H1 (cell line): ENCODE measurements around the gene TEN1. TPM values are rescaled to one million over a fixed set of nuclear protein-coding genes. Genes with fewer than 3 reads are reported as not detected.

Source experiments
- CTCF ChIA-PET: fragments of 300-600 bp; sonication (Branson Sonifier 250); formaldehyde crosslinking; loops from one replicate; lab custom pipeline; 2021; ENCODE audit not compliant: partially characterized antibody; lab: Charles Lee
- POLR2A ChIA-PET: fragments of 300-600 bp; sonication (Branson Sonifier 250); formaldehyde crosslinking; loops from one replicate; lab custom pipeline; 2021; ENCODE audit warnings: inconsistent platforms; ENCODE audit not compliant: partially characterized antibody; lab: Charles Lee
- DNase-seq, 2 experiments: peaks; one replicate each; pipeline versions ENCODE4 v3.0.0 to v3.0.0-alpha.2; 2010 to 2022; ENCODE audit warnings: low spot score in 2 of 2, low read depth in 1 of 2, mixed read lengths in 1 of 2
- FAIRE-seq: peaks from 2 replicates; lab custom pipeline; 2011; peaks lifted over from hg19 to GRCh38; lab: Jason Lieb, UNC
- H2AFZ ChIP-seq: 2 replicates; pipeline ENCODE4 v1.8.1; 2012; ENCODE audit warnings: low read length, inconsistent platforms
- H2AK5ac ChIP-seq: 2 replicates; pipeline ENCODE4 v1.6.1; 2013; ENCODE audit warnings: low read depth, low read length
- H2BK120ac ChIP-seq: replicated peaks from 2 replicates; pipeline ENCODE3; 2013; ENCODE audit warnings: low read depth, low read length, inconsistent platforms
- H2BK12ac ChIP-seq: 2 replicates; pipeline ENCODE4 v1.6.1; 2013; ENCODE audit warnings: low read depth, low read length
- H2BK15ac ChIP-seq: 2 replicates; pipeline ENCODE4 v1.6.1; 2013; ENCODE audit warnings: low read length
- H2BK20ac ChIP-seq: 2 replicates; pipeline ENCODE4 v1.6.1; 2013; ENCODE audit warnings: low read length
- H2BK5ac ChIP-seq: 2 replicates; pipeline ENCODE4 v1.6.1; 2013; ENCODE audit warnings: low read depth, low read length
- H3K14ac ChIP-seq: 2 replicates; pipeline ENCODE4 v1.6.1; 2013; ENCODE audit warnings: inconsistent platforms; ENCODE audit not compliant: insufficient read length
- H3K18ac ChIP-seq: 2 replicates; pipeline ENCODE4 v1.6.1; 2013; ENCODE audit warnings: low read length; ENCODE audit errors: extremely low read depth
- H3K23ac ChIP-seq: 2 replicates; pipeline ENCODE4 v1.6.1; 2013; ENCODE audit warnings: inconsistent platforms; ENCODE audit not compliant: insufficient read length
- H3K23me2 ChIP-seq: 2 replicates; pipeline ENCODE4 v1.6.1; 2013; ENCODE audit warnings: low read depth, low read length
- H3K27ac ChIP-seq: 2 replicates; pipeline ENCODE4 v1.6.1; 2011; ENCODE audit warnings: low read depth, low read length, inconsistent platforms
- H3K27me3 ChIP-seq, 4 experiments: replicated peaks in 1 of 4; 1 replicate in 1 of 4; 2 replicates in 3 of 4; pipeline versions ENCODE4 v1.6.1 to v1.8.1; 2011 to 2013; ENCODE audit warnings: low read length in 3 of 4, mild to moderate bottlenecking in 3 of 4, inconsistent platforms in 2 of 4, mixed read lengths in 2 of 4, moderate library complexity in 1 of 4; ENCODE audit not compliant: control insufficient read depth in 3 of 4, insufficient read depth in 3 of 4; ENCODE audit errors: extremely low read depth in 1 of 4
- H3K36me3 ChIP-seq, 4 experiments: 2 replicates each; pipeline versions ENCODE4 v1.6.1 to v1.8.1; 2011 to 2013; ENCODE audit warnings: mild to moderate bottlenecking in 4 of 4, low read length in 3 of 4, moderate library complexity in 2 of 4, control low read depth in 1 of 4, inconsistent platforms in 1 of 4; ENCODE audit not compliant: insufficient read depth in 4 of 4, control insufficient read depth in 2 of 4
- H3K4ac ChIP-seq: replicated peaks from 2 replicates; pipeline ENCODE3; 2013; ENCODE audit warnings: low read length, low read depth, mixed read lengths, inconsistent platforms; ENCODE audit not compliant: insufficient read length
- H3K4me1 ChIP-seq, 4 experiments: replicated peaks in 1 of 4; 1 replicate in 1 of 4; 2 replicates in 3 of 4; pipeline versions ENCODE4 v1.6.1 to v1.8.1; 2011 to 2013; ENCODE audit warnings: low read length in 3 of 4, inconsistent platforms in 2 of 4, mixed read lengths in 1 of 4; ENCODE audit not compliant: insufficient read depth in 4 of 4, control insufficient read depth in 3 of 4
- H3K4me2 ChIP-seq, 2 experiments: 2 replicates each; pipeline versions ENCODE4 v1.6.1 to v1.8.1; 2011 to 2013; ENCODE audit warnings: low read depth in 2 of 2, low read length in 2 of 2, control low read depth in 1 of 2, inconsistent platforms in 1 of 2, mild to moderate bottlenecking in 1 of 2; ENCODE audit not compliant: insufficient read depth in 1 of 2
- H3K4me3 ChIP-seq, 4 experiments: fragments of 200-600, 300-600 bp in 1 of 4; sonication (generic), shearing (Covaris generic), sonication (Bioruptor Twin) in 1 of 4; 2 replicates each; pipeline versions ENCODE4 v1.5.1 to v1.8.1; 2011 to 2016; ENCODE audit warnings: low read length in 4 of 4, low read depth in 3 of 4, control low read depth in 2 of 4, inconsistent platforms in 2 of 4, mild to moderate bottlenecking in 2 of 4, mixed read lengths in 1 of 4, moderate library complexity in 1 of 4; ENCODE audit not compliant: insufficient read depth in 2 of 4; ENCODE audit errors: extremely low read depth in 1 of 4
- H3K56ac ChIP-seq: replicated peaks from 2 replicates; pipeline ENCODE3; 2013; ENCODE audit warnings: low read depth, mild to moderate bottlenecking, mixed read lengths, low read length, inconsistent platforms; ENCODE audit not compliant: insufficient read length
- H3K79me1 ChIP-seq: 2 replicates; pipeline ENCODE4 v1.6.1; 2013; ENCODE audit warnings: low read depth, low read length, control low read depth
- H3K79me2 ChIP-seq, 2 experiments: 2 replicates each; pipeline versions ENCODE4 v1.6.1 to v1.8.1; 2012 to 2013; ENCODE audit warnings: low read length in 2 of 2, mild to moderate bottlenecking in 2 of 2, inconsistent platforms in 1 of 2; ENCODE audit not compliant: insufficient read depth in 2 of 2, control insufficient read depth in 1 of 2
- H3K9ac ChIP-seq, 4 experiments: replicated peaks in 1 of 4; 1 replicate in 1 of 4; 2 replicates in 3 of 4; pipeline versions ENCODE4 v1.6.1 to v1.8.1; 2011 to 2013; ENCODE audit warnings: low read depth in 3 of 4, low read length in 3 of 4, control low read depth in 2 of 4, mild to moderate bottlenecking in 2 of 4, moderate library complexity in 2 of 4, inconsistent platforms in 1 of 4; ENCODE audit errors: extremely low read depth in 1 of 4
- H3K9me3 ChIP-seq, 2 experiments: 2 replicates each; pipeline versions ENCODE4 v1.6.1 to v1.8.1; 2012 to 2013; ENCODE audit warnings: mild to moderate bottlenecking in 2 of 2, moderate library complexity in 2 of 2, control low read depth in 1 of 2, inconsistent platforms in 1 of 2, low read depth in 1 of 2, low read length in 1 of 2, mixed read lengths in 1 of 2; ENCODE audit not compliant: insufficient read depth in 2 of 2
- H4K20me1 ChIP-seq, 2 experiments: replicated peaks in 1 of 2; 2 replicates each; pipeline versions ENCODE3 to v1.8.1; 2011 to 2013; ENCODE audit warnings: inconsistent platforms in 2 of 2, low read length in 2 of 2, mild to moderate bottlenecking in 1 of 2; ENCODE audit not compliant: insufficient read depth in 2 of 2, control insufficient read depth in 1 of 2
- H4K5ac ChIP-seq: 2 replicates; pipeline ENCODE4 v1.6.1; 2013; ENCODE audit warnings: low read length, low read depth, mixed read lengths, inconsistent platforms; ENCODE audit not compliant: insufficient read length
- H4K8ac ChIP-seq: 2 replicates; pipeline ENCODE4 v1.8.0; 2013; ENCODE audit warnings: mild to moderate bottlenecking, moderate library complexity, low read length, inconsistent platforms; ENCODE audit not compliant: insufficient read depth; ENCODE audit errors: extremely low read depth
- H4K91ac ChIP-seq: replicated peaks from 2 replicates; pipeline ENCODE3; 2013; ENCODE audit warnings: low read length, mixed read lengths, inconsistent platforms; ENCODE audit not compliant: insufficient read length
- RBBP5 ChIP-seq: IDR thresholded peaks from 2 replicates; pipeline ENCODE4 v1.7.1; 2012; ENCODE audit warnings: low read depth, mild to moderate bottlenecking, inconsistent platforms, low read length, moderate library complexity, borderline replicate concordance
- WGBS, 2 experiments: shearing (Covaris generic) in 1 of 2; methylation state at CpG; one replicate each; pipeline versions ENCODE4 v1.1.6 to v1.1.7; 2013 to 2015; ENCODE audit warnings: low lambda C conversion rate in 2 of 2, mixed read lengths in 2 of 2, inconsistent platforms in 1 of 2, low coverage in 1 of 2, missing lambda C conversion rate in 1 of 2; ENCODE audit not compliant: insufficient replicate concordance in 2 of 2, insufficient coverage in 1 of 2, insufficient read length in 1 of 2; ENCODE audit errors: extremely low coverage in 1 of 2, missing lambda C conversion rate in 1 of 2; 5-methylcytosine and 5-hydroxymethylcytosine counted together
- polyA plus RNA-seq, 7 experiments: library from polyadenylated mRNA; depleted of rRNA in 3 of 7; stranded (reverse) in 5 of 7; unstranded in 2 of 7; fragments of >200 nt in 5 of 7; fragments of 200-250 nt in 2 of 7; gene quantifications; 1 replicate in 5 of 7; 2 replicates in 1 of 7; 4 replicates in 1 of 7; pipeline versions ENCODE4 v1.2.1 to v1.2.3, GENCODE V29; 2011 to 2013; ENCODE audit warnings: missing spikeins in 2 of 7, mixed read lengths in 2 of 7
- total RNA-seq: library from RNA; stranded (reverse); fragmentation: NEBNext Ultra II Directional; extraction: Animal tissue kit (Norgen Biotek cat#: 25700); gene quantifications from 2 replicates; pipeline ENCODE4 v1.2.1, GENCODE V29; 2021

TEN1 gene
- total and polyA plus RNA-seq, 2 of the 8 experiments (the other 6 are each of a cell fraction or from before 2014, with no cell fraction given) = 15.9 to 18.7 TPM

GRCh38 chr17:76049239-76049638 lies 70.2 kb downstream of the TEN1 start:
- ChIA-PET POLR2A (no interaction called here), CTCF (interaction anchor here (0.6 to 1.4 kb wide), 8 partner anchors 11 to 140 kb away, joined by 3 to 6 read pairs (median 3); no protein-coding TSS in a partner anchor)
- no peaks in the 10 kb centered on the region for H3K9me3 ChIP-seq
- H3K79me1 ChIP-seq = no peaks in the 10 kb centered on the region; the same call in 1 of the 2 replicates
- H4K8ac ChIP-seq = no peak overlapping the region
- no peak overlapping the region for H3K18ac ChIP-seq
- no peak overlapping the region for H2BK20ac ChIP-seq
- H3K4me1 ChIP-seq = peaks cover 0 to 2% (median 0%) of the 10 kb centered on the region in 4 experiments; a peak in 1 of 7 replicates
- H3K4ac ChIP-seq = no peak overlapping the region
- no peak overlapping the region for H2AK5ac ChIP-seq
- TF ChIP-seq RBBP5 = no peak
- TF ChIP-seq, all 59 proteins: peak for 0
- Histone ChIP-seq H3K4me3 (no peak overlapping the region), H3K23me2 (no peaks in the 10 kb centered on the region), H3K9ac (no peak overlapping the region), H4K20me1 (no peaks in the 10 kb centered on the region), H4K5ac (no peak overlapping the region), H2BK12ac (no peak overlapping the region), H3K36me3 (peaks cover 18 to 73% (median 50%) of the 10 kb centered on the region in 4 experiments), H4K91ac (no peak overlapping the region), H3K14ac (no peak overlapping the region), H3K79me2 (no peaks in the 10 kb centered on the region), H3K4me2 (no peak overlapping the region), H2BK15ac (no peak overlapping the region), H3K23ac (no peak overlapping the region), H3K56ac (no peak overlapping the region), H2BK5ac (no peak overlapping the region), H2AFZ (no peak overlapping the region), H2BK120ac (no peak overlapping the region), H3K27me3 (no peaks in the 10 kb centered on the region), H3K27ac (no peak overlapping the region; the same call in 1 of the 2 replicates)
- FAIRE-seq (no peak), DNase-seq (no peak)
- WGBS, 2 experiments = 87% methylated on average over 3 of the region's 3 CpGs; no CpG with 5 or more reads in 1 of the 2 experiments
